Body of pancreas (tissue), 4 donors: ENCODE results near the gene SNAI3. TPM values are rescaled to one million over a fixed set of nuclear protein-coding genes. Genes with fewer than 3 reads are reported as not detected.
A peak's percentile ranks its signal among the peaks of the same experiment; 100 is the strongest.

Experiments
- ATAC-seq: fragments of 150-250 bp; one replicate; pipeline ENCODE4 v1.9.1; 2016
- DNase-seq, 4 donors: peaks; one replicate each; pipeline ENCODE4 v3.0.0-alpha.2; 2019
- H3K27ac ChIP-seq, 4 donors: fragments of 200-600 bp; sonication (generic); 1 replicate in 3 of 4; 2 replicates in 1 of 4; pipeline versions ENCODE4 v1.5.1 to v1.6.1; 2016 to 2019; ENCODE audit warnings: mild to moderate bottlenecking in 1 of 4, mixed read lengths in 1 of 4, moderate library complexity in 1 of 4
- H3K27me3 ChIP-seq, 2 donors: fragments of 200-600 bp; sonication (generic); one replicate each; pipeline ENCODE4 v1.6.0; 2016; ENCODE audit warnings: mild to moderate bottlenecking in 1 of 2
- H3K36me3 ChIP-seq, 2 donors: fragments of 200-600 bp; sonication (generic); replicated peaks in 1 of 2; 2 replicates each; pipeline ENCODE4 v1.5.1; 2016; ENCODE audit warnings: low read depth in 2 of 2; ENCODE audit not compliant: insufficient read depth in 1 of 2
- H3K4me1 ChIP-seq: fragments of 200-600 bp; sonication (generic); one replicate; pipeline ENCODE4 v1.6.0; 2016
- H3K4me3 ChIP-seq, 2 donors: fragments of 200-600 bp; sonication (generic); 1 replicate in 1 of 2; 2 replicates in 1 of 2; pipeline ENCODE4 v1.5.1; 2016 to 2019
- H3K9me3 ChIP-seq, 3 donors: fragments of 200-600 bp; sonication (generic); 1 replicate in 2 of 3; 2 replicates in 1 of 3; pipeline ENCODE4 v1.5.1; 2016
- CTCF ChIP-seq, 7 experiments: fragments of 450-650 bp in 4 of 7; fragments of 200-600 bp in 3 of 7; sonication (generic) in 3 of 7; IDR thresholded peaks; one replicate each; pipeline ENCODE4 v1.5.1; 2016 to 2019; ENCODE audit warnings: antibody characterized with exemption in 7 of 7
- POLR2A ChIP-seq, 3 donors: fragments of 450-650 bp; IDR thresholded peaks; one replicate each; pipeline ENCODE4 v1.6.1; 2016; ENCODE audit warnings: antibody characterized with exemption in 3 of 3, mild to moderate bottlenecking in 2 of 3
- WGBS, 2 donors: methylation state at CpG; one replicate each; pipeline ENCODE4 v1.1.5; 2017; 5-methylcytosine and 5-hydroxymethylcytosine counted together
- intact Hi-C: fragments of 100-400 bp; cut with DNase I; formaldehyde crosslinking; loops from one replicate; pipeline ENCODE4 v1.15.1; 2023
- total RNA-seq, 2 donors: library from RNA; depleted of rRNA; stranded (reverse); fragments of >200 nt; gene quantifications; one replicate each; pipeline ENCODE4 v1.1.0, GENCODE V29; 2016

The SNAI3 gene
- total RNA-seq, 2 donors from 2014 or later: 0.26 TPM; not detected in 1

- DNase-seq (no peak), ATAC-seq (no peak)
- Histone ChIP-seq H3K27ac (no peak overlapping the region), H3K36me3 (peaks cover 0 to 5% of the 10 kb centered on the region in 2 donors), H3K9me3 (no peaks in the 10 kb centered on the region), H3K4me3 (no peak overlapping the region), H3K4me1 (peaks cover 9% of the 10 kb centered on the region), H3K27me3 (no peaks in the 10 kb centered on the region)
- intact Hi-C loops: no loop called here
- TF ChIP-seq POLR2A (IDR thresholded peaks at IDR 0.05): no peak
- TF ChIP-seq CTCF (IDR thresholded peaks at IDR 0.05): no peak
- 92 to 100% methylated on average over 3 to 16 of the region's 16 CpGs for WGBS, 2 donors
These were observed 12.9 kb upstream of the SNAI3 start for GRCh38 chr16:88699180-88699579.

GRCh38 chr16:88698646-88699045 is 12.3 kb upstream of the SNAI3 start:
- 94% methylated on average over 23 of the region's 25 CpGs; no CpG with 5 or more reads in 1 of the 2 donors for WGBS, 2 donors
- Histone ChIP-seq H3K4me1 (peaks cover 5% of the 10 kb centered on the region), H3K9me3 (no peaks in the 10 kb centered on the region), H3K27ac (no peak overlapping the region), H3K27me3 (no peaks in the 10 kb centered on the region), H3K4me3 (no peak overlapping the region), H3K36me3 (peaks cover 0 to 5% of the 10 kb centered on the region in 2 donors)
- TF ChIP-seq POLR2A (IDR thresholded peaks at IDR 0.05) (no peak), CTCF (IDR thresholded peaks at IDR 0.05) (no peak)
- ATAC-seq: no peak
- no peak for DNase-seq
- intact Hi-C loops: no loop called here

- TF ChIP-seq CTCF (IDR thresholded peaks at IDR 0.05) (peak in 6 of 7 experiments; percentile 9 to 45 (median 19)), POLR2A (IDR thresholded peaks at IDR 0.05) (no peak)
- Histone ChIP-seq H3K9me3 (no peaks in the 10 kb centered on the region), H3K27me3 (no peaks in the 10 kb centered on the region), H3K4me1 (peaks cover 5% of the 10 kb centered on the region), H3K27ac (no peak overlapping the region), H3K36me3 (peaks cover 0 to 5% of the 10 kb centered on the region in 2 donors), H3K4me3 (no peak overlapping the region)
- DNase-seq (peak in 1 of 4 donors; percentile 36), ATAC-seq (no peak)
- WGBS, 2 donors: 81 to 90% methylated on average over 24 to 32 of the region's 37 CpGs
- intact Hi-C loops: no loop called here
These were observed 11.7 kb upstream of the SNAI3 start for GRCh38 chr16:88697831-88698615.

GRCh38 chr16:88697116-88697830 is 11.0 kb upstream of the SNAI3 start:
- WGBS, 2 donors: 89 to 91% methylated on average over 20 to 46 of the region's 47 CpGs
- no peak for TF ChIP-seq POLR2A (IDR thresholded peaks at IDR 0.05)
- no peak for TF ChIP-seq CTCF (IDR thresholded peaks at IDR 0.05)
- Histone ChIP-seq H3K9me3 (no peaks in the 10 kb centered on the region), H3K4me3 (no peak overlapping the region), H3K4me1 (peaks cover 5% of the 10 kb centered on the region), H3K27me3 (no peaks in the 10 kb centered on the region), H3K36me3 (peaks cover 0 to 5% of the 10 kb centered on the region in 2 donors), H3K27ac (no peak overlapping the region)
- ATAC-seq: no peak
- intact Hi-C loops: no loop called here
- DNase-seq: no peak
